Neural cell (in vitro differentiated cells): Measurements from ENCODE around the gene MRPL3. TPM values are rescaled to one million over a fixed set of nuclear protein-coding genes. Genes with fewer than 3 reads are reported as not detected.

Experiments used
- H2AFZ ChIP-seq: fragments of 200-600, 300-800 bp; sonication (generic), shearing (Covaris generic); 2 replicates; pipeline ENCODE4 v1.6.0; 2014; ENCODE audit warnings: low read depth, mild to moderate bottlenecking, antibody characterized with exemption, low read length, moderate library complexity
- H3F3A ChIP-seq: fragments of 200-600 bp; shearing (Covaris generic); 2 replicates; pipeline ENCODE4 v1.6.1; 2016; ENCODE audit warnings: mild to moderate bottlenecking, moderate library complexity, mixed read lengths, antibody characterized with exemption, low read length; ENCODE audit not compliant: insufficient read depth, poor library complexity, severe bottlenecking
- H3K27ac ChIP-seq: fragments of 200-600, 300-800 bp; sonication (generic), shearing (Covaris generic); 2 replicates; pipeline ENCODE4 v1.5.1; 2014; ENCODE audit warnings: mild to moderate bottlenecking, low read length, moderate library complexity
- H3K27me3 ChIP-seq: fragments of 300-800, 200-600 bp; sonication (generic), shearing (Covaris generic); 2 replicates; pipeline ENCODE4 v1.6.0; 2014; ENCODE audit warnings: mild to moderate bottlenecking, low read depth, low read length, moderate library complexity; ENCODE audit not compliant: insufficient read depth
- H3K36me3 ChIP-seq: fragments of 300-800, 200-600 bp; sonication (generic), shearing (Covaris generic); 2 replicates; pipeline ENCODE4 v1.5.1; 2014; ENCODE audit warnings: mild to moderate bottlenecking, antibody characterized with exemption, low read length, moderate library complexity; ENCODE audit not compliant: insufficient read depth
- H3K4me2 ChIP-seq: fragments of 300-800, 200-600 bp; sonication (generic), shearing (Covaris generic); 2 replicates; pipeline ENCODE4 v1.6.0; 2014; ENCODE audit warnings: mild to moderate bottlenecking, low read length
- H3K4me3 ChIP-seq: fragments of 300-800, 200-600 bp; sonication (generic), shearing (Covaris generic); 2 replicates; pipeline ENCODE4 v1.5.1; 2014; ENCODE audit warnings: mild to moderate bottlenecking, low read length, moderate library complexity
- H3K79me2 ChIP-seq: fragments of 200-600 bp; shearing (Covaris generic); replicated peaks from 2 replicates; pipeline ENCODE4 v1.6.0; 2014; ENCODE audit warnings: mild to moderate bottlenecking, low read length, moderate library complexity; ENCODE audit not compliant: insufficient read depth
- H3K9ac ChIP-seq: fragments of 300-800, 200-600 bp; sonication (generic), shearing (Covaris generic); 2 replicates; pipeline ENCODE4 v1.6.1; 2016; ENCODE audit warnings: mild to moderate bottlenecking, low read length, mixed read lengths
- H3K9me2 ChIP-seq: fragments of 200-600 bp; shearing (Covaris generic); 2 replicates; pipeline ENCODE4 v1.6.1; 2016; ENCODE audit warnings: mild to moderate bottlenecking, low read length, mixed read lengths; ENCODE audit not compliant: insufficient read depth
- H3K9me3 ChIP-seq: fragments of 200-600, 300-800 bp; sonication (generic), shearing (Covaris generic); 2 replicates; pipeline ENCODE4 v1.6.1; 2016; ENCODE audit warnings: mild to moderate bottlenecking, mixed run types, low read length, moderate library complexity, mixed read lengths
- H4K20me1 ChIP-seq: fragments of 200-600 bp; shearing (Covaris generic); 2 replicates; pipeline ENCODE4 v1.6.1; 2016; ENCODE audit warnings: mild to moderate bottlenecking, mixed run types; ENCODE audit not compliant: insufficient read depth
- CTCF ChIP-seq: fragments of 450-650 bp; IDR thresholded peaks from 2 replicates; pipeline ENCODE4 v1.5.1; 2014; ENCODE audit warnings: antibody characterized with exemption, mild to moderate bottlenecking, moderate library complexity; ENCODE audit not compliant: poor library complexity, severe bottlenecking
- EP300 ChIP-seq: fragments of 450-650 bp; conservative IDR thresholded peaks from 2 replicates; pipeline ENCODE4 v1.6.1; 2014; ENCODE audit warnings: antibody characterized with exemption, mild to moderate bottlenecking, moderate library complexity; ENCODE audit not compliant: poor library complexity, severe bottlenecking
- EZH2 ChIP-seq: fragments of 200-600, 300-800 bp; shearing (Covaris generic), sonication (generic); IDR thresholded peaks from 2 replicates; pipeline ENCODE4 v1.6.1; 2014; ENCODE audit warnings: antibody characterized with exemption, low read length, borderline replicate concordance, mild to moderate bottlenecking; ENCODE audit not compliant: insufficient read depth, poor library complexity, severe bottlenecking
- MXI1 ChIP-seq: fragments of 450-650 bp; conservative IDR thresholded peaks from 2 replicates; pipeline ENCODE4 v1.6.1; 2014; ENCODE audit warnings: antibody characterized with exemption, mild to moderate bottlenecking; ENCODE audit not compliant: poor library complexity, severe bottlenecking
- POLR2AphosphoS5 ChIP-seq: IDR thresholded peaks from 2 replicates; pipeline ENCODE4 v1.6.1; 2012
- RAD21 ChIP-seq: fragments of 450-650 bp; conservative IDR thresholded peaks from 2 replicates; pipeline ENCODE4 v1.6.1; 2014; ENCODE audit warnings: antibody characterized with exemption, mild to moderate bottlenecking, moderate library complexity
- REST ChIP-seq: IDR thresholded peaks from 2 replicates; pipeline ENCODE4 v1.6.1; 2012; ENCODE audit warnings: borderline replicate concordance
- SMC3 ChIP-seq: fragments of 450-650 bp; conservative IDR thresholded peaks from 2 replicates; pipeline ENCODE4 v1.6.1; 2014; ENCODE audit warnings: antibody characterized with exemption, mild to moderate bottlenecking, moderate library complexity; ENCODE audit not compliant: poor library complexity
- TAF1 ChIP-seq: IDR thresholded peaks from 2 replicates; pipeline ENCODE4 v1.6.1; 2012; ENCODE audit warnings: low read depth
- polyA plus RNA-seq: library from polyadenylated mRNA; depleted of rRNA; stranded (reverse); fragments of >200 nt; gene quantifications from 2 replicates; pipeline ENCODE4 v1.2.3, GENCODE V29; 2014

The MRPL3 gene
- polyA plus RNA-seq, 1 donor from 2014 or later = 112 TPM

GRCh38 chr3:131535596-131535995 lies 32.8 kb upstream of the MRPL3 start:
- no peak overlapping the region for H3K4me2 ChIP-seq
- TF ChIP-seq CTCF (no peak), POLR2AphosphoS5 (no peak), RAD21 (no peak), TAF1 (no peak), SMC3 (no peak)
- H3K9me3 ChIP-seq = no peaks in the 10 kb centered on the region

GRCh38 chr3:131535131-131535530 lies 32.4 kb upstream of the MRPL3 start:
- H3K36me3 ChIP-seq = no peaks in the 10 kb centered on the region
- no peaks in the 10 kb centered on the region for H3K79me2 ChIP-seq
- no peaks in the 10 kb centered on the region for H3K27me3 ChIP-seq
- no peak overlapping the region for H3K9ac ChIP-seq
- no peak overlapping the region for H3K27ac ChIP-seq
- H3K9me2 ChIP-seq = no peaks in the 10 kb centered on the region
- no peak overlapping the region for H3K4me2 ChIP-seq
- H4K20me1 ChIP-seq = no peaks in the 10 kb centered on the region
- H3K9me3 ChIP-seq = no peaks in the 10 kb centered on the region
- TF ChIP-seq EP300 = no peak
- TF ChIP-seq SMC3 = no peak
- no peak for TF ChIP-seq RAD21
- no peak for TF ChIP-seq EZH2
- TF ChIP-seq CTCF = no peak
- no peak for TF ChIP-seq POLR2AphosphoS5
- no peak for TF ChIP-seq TAF1
- no peak for TF ChIP-seq REST
- no peak for TF ChIP-seq MXI1
- H3F3A ChIP-seq = no peaks in the 10 kb centered on the region
- H3K4me3 ChIP-seq = no peak overlapping the region
- H2AFZ ChIP-seq = no peak overlapping the region

More at GRCh38 chr3:131535596-131535995, 32.8 kb upstream of the MRPL3 start:
- Histone ChIP-seq H3K27ac (no peak overlapping the region), H3K4me3 (no peak overlapping the region), H3K9ac (no peak overlapping the region), H3K9me2 (no peaks in the 10 kb centered on the region), H3F3A (no peaks in the 10 kb centered on the region), H3K36me3 (no peaks in the 10 kb centered on the region), H4K20me1 (no peaks in the 10 kb centered on the region), H2AFZ (no peak overlapping the region), H3K79me2 (no peaks in the 10 kb centered on the region), H3K27me3 (no peaks in the 10 kb centered on the region)
